ENCODE data around the gene FGFRL1.
"Not testable (repeated sequence)": the region's sequence is repeated elsewhere in the genome, so short reads cannot be mapped to it uniquely, and the experiment has no call there.

Gene FGFRL1

DNA sequence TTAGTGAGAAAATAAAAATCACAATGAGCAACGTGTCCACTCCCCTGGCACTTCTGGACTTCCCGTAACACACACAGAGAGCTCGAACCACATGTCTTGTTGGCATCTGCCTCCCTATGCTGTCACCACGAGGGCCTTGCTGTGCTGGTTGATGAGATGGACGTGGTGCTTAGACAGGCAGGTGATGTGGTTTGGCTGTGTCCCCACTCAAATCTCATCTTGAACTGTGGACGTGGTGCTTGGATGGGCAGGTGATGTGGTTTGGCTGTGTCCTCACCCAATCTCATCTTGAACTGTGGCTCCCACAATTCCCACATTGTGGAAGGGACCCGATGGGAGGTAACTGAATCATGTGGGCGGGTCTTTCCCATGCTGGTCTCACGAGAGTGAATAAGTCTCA, 40.0 kb downstream of the FGFRL1 start:
- DNase-seq (ENCODE audit: low spot score) = no peak

DNA sequence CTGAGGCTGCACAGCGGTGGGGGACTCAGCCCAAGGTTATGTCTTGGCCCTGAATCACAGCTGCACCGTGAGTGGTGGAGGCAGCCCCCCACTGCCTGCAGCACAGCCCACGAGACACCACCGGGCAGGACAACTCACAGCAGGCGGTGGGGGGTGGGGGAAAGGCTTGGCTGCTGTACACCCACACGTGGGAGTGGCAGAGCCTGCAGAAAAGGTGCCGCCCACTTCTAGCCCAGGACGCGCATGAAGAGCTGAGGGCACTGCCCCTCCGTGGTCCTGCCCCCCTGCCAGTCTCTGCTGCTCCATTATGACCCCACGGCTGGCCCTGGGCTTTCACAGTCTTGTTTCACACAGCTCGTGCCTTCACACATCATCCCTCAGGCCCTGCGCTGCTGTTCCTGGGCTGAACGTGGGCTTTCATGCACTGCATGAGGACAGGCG, 40.8 kb downstream of the FGFRL1 start:
- no peak for DNase-seq (ENCODE audit: low spot score)

DNA sequence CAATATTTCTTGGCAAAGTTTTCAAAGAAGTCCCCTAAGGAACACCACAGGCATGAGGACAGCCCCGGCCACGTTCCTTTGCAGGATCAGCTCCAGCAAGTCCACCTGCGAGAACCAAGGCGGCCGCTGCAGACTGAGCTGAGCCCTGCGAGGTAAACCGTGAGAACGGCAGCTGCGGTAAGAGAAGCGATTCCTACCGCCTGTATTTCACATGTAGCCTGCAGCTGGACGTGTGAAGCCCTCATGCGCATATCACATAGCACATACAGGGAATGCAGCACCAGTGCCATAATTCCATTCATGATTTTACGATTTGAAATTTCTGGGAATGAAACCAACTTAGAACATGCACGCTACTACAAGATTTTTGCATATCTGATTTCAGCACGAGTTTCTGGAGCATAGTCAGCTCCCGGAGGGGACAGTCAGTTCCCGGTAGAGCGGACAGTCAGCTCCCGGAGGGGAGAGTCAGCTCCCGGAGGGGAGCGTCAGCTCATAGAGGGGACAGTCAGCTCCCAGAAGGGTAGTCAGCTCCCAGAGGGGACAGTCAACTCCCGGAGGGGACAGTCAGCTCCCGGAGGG, 41.7 kb downstream of the FGFRL1 start:
- DNase-seq (ENCODE audit: low spot score) = no peak

DNA sequence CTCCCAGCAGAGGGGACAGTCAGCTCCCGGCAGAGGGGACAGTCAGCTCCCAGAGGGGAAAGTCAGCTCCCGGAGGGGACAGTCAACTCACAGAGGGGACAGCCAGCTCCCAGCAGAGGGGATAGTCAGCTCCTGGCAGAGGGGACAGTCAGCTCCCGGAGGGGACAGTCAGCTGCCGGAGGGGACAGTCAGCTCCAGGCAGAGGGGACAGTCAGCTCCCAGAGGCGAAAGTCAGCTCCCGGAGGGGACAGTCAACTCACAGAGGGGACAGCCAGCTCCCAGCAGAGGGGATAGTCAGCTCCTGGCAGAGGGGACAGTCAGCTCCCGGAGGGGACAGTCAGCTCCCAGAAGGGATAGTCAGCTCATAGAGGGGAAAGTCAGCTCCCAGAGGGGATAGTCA, 42.5 kb downstream of the FGFRL1 start:
- DNase-seq (ENCODE audit: low spot score) = not testable (repeated sequence)

- not testable (repeated sequence) for DNase-seq (ENCODE audit: low spot score)
Measured at GRCh38 chr4:1054696-1055242, 43.3 kb downstream of the FGFRL1 start.

GRCh38 chr4:1055243-1055701, 43.8 kb downstream of the FGFRL1 start:
- DNase-seq (ENCODE audit: low spot score) = not testable (repeated sequence)

DNA sequence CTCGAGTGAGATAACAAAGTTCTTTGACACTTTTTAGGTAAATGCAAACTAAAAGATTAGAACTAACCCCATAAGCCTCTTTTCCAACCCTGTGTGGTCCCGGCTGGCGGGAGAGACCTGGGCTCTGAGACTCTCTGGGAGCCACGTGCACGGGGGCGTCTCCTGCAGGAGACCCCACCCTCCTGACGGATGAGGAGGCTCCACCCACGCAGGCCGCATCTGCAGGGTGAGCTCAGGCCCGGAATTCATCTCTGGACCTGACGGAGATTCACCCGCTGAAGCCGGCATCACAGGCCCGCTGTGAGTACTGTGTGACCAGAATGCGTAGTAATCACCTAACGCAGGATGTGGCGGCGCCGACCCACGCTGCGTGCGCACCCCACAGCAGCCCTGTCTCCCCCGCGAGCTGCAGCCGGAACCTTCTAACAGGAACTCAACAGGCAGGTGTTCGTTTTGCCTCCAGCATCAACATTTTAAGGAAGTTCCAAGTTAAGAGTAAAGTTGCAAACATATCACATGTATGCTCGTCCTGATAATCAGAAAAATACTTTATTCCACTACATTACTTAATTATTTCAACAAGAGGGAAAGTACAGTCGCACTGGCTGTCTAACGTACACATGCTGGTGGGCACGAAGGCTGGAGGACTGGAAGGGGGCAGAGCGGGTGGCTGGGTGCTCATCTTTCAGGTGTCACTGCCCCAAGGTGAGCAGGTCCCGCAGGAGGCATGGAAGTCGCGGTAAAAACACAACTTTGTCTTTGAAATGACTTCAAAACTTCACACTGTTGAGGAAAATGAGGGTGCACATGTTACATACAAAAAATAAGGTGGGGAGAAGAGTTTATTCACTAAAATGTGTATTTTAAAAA, 44.5 kb downstream of the FGFRL1 start:
- DNase-seq (ENCODE audit: low spot score) = peak; percentile 64

GRCh38 chr4:1056671-1057402, 45.4 kb downstream of the FGFRL1 start:
- DNase-seq (ENCODE audit: low spot score) = no peak

GRCh38 chr4:1057403-1057745, 45.9 kb downstream of the FGFRL1 start:
- no peak for DNase-seq (ENCODE audit: low spot score)

DNA sequence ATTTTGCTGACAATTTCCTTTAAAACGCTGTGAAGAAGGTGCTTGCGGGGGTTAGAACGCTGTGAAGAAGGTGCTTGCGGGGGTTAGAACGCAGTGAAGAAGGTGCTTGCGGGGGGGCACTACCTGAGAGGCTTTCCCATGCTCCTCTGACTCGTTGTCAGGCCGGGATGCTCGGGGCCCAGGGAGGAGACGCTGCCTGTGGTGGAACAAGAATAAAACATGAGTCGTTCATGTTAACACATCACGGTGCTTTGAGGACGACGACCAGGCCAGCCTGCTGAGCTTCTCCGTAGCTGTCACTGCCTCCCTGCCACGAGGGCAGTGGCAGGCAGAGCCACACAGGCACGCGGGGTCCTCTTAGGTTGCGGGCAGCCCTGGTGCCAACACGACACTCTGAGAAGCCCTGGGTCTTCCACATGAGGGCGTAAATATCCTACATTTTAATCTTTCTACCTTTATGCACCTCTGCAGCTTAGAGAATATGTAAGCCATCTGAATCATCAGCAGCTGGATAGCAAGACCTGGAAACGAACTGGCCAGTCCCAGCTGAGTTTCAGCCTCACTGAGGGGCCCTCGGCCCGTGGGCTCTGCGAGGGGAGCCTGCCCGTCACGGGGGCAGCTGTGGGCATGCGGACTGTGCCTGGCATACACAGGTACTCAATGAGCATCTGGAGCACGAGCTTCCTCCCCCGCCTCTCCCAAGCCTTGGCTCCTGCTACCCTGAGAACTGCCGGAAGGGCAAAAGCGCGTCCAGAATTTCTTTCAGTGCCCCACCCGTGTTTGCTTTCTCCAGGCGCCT, 47.0 kb downstream of the FGFRL1 start:
- no peak for DNase-seq (ENCODE audit: low spot score)

DNA sequence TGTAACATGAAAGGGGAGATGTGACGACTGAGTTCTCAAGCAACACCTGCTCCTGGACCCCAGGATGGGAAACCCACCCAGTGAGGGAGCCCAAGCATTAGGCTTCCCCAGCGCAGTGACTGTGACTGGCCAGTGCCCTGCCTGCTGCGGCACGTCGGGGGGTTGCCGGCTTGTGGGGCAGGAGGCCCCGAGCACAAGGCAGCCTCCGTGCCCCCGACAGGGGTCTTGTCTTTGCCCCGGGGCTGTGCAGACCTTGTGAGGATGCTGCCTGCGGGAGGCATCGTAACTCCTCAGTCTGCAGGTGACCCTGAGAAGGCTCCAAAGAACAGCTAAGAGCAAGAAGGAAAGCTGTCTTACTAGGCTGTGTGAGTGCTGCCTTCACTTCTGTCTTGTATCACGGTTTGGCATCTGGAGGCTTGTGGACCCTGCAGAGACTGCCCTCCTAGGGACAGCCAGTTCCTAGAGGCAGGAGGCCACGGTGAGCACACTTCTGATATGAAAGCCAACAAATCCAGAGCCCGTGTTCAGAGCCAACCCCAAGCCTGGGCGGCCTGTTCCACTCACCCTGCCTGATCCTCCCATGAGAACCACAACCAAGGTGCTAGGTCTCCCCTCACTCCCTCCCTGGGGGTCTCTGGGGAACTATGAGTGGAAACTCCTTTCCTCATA, 47.7 kb downstream of the FGFRL1 start:
- no peak for DNase-seq (ENCODE audit: low spot score)

- DNase-seq (ENCODE audit: low spot score) = no peak
Measured at GRCh38 chr4:1060121-1060520, 48.7 kb downstream of the FGFRL1 start.

DNA sequence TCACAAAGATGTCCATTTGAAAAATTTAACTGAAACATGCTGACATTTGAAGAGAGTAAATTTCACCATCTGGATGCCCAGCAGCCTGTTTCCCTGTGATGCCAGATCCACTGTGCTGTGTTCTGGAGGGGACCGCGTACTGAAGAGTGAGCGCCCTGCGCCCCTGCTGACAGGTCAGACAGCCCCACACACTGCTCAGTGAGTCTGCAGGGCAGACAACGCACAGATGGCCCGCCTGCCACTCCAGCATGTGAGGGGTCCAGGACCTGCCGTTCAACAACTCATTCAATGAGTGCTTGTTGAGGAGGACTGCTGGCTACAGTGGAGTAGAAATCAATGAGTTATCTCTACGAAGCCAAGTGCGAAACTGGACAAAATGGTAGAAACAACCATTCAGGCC, 49.2 kb downstream of the FGFRL1 start:
- DNase-seq (ENCODE audit: low spot score) = no peak

GRCh38 chr4:1061056-1061700, 49.8 kb downstream of the FGFRL1 start:
- no peak for DNase-seq (ENCODE audit: low spot score)

- DNase-seq (ENCODE audit: low spot score) = no peak
Measured at GRCh38 chr4:1061760-1062159, 50.3 kb downstream of the FGFRL1 start.

GRCh38 chr4:1062419-1062818, 51.0 kb downstream of the FGFRL1 start:
- DNase-seq (ENCODE audit: low spot score) = no peak

DNA sequence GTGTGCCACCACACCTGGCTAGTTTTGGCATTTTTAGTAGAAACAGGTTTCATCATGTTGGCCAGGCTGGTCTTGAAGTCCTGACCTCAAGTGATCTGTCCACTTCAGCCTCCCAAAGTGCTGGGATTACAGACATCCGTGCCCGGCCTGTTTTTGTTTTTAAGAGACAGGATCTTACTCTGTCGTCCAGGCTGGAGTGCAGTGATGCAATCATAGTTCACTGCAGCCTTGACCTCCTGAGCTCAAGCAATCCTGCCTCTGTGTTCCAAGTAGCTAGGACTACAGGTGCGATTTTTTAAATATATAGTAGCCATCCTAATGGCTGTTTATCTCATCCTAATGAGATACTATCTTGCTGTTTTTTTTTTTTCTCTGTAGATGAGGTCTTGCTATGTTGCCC, 54.3 kb downstream of the FGFRL1 start:
- DNase-seq (ENCODE audit: low spot score) = no peak

GRCh38 chr4:1069394-1069793, 58.0 kb downstream of the FGFRL1 start:
- no peak for DNase-seq (ENCODE audit: low spot score)

GRCh38 chr4:1072830-1073446, 61.5 kb downstream of the FGFRL1 start:
- DNase-seq (ENCODE audit: low spot score) = peak; percentile 76

- DNase-seq (ENCODE audit: low spot score) = no peak
Measured at GRCh38 chr4:1074077-1074476, 62.7 kb downstream of the FGFRL1 start.
